Peyer's patch (tissue), 4 donors: Measurements from ENCODE around the gene ANP32B. TPM values are rescaled to one million over a fixed set of nuclear protein-coding genes. Genes with fewer than 3 reads are reported as not detected.
A peak's percentile ranks its signal among the peaks of the same experiment; 100 is the strongest.

Source experiments
- DNase-seq, 3 donors: peaks; one replicate each; pipeline ENCODE4 v3.0.0-alpha.2; 2017 to 2019
- H3K27ac ChIP-seq, 4 donors: fragments of 200-600 bp; sonication (generic); one replicate each; pipeline ENCODE4 v1.5.1; 2016 to 2019
- H3K27me3 ChIP-seq, 2 donors: fragments of 200-600 bp; sonication (generic); one replicate each; pipeline ENCODE4 v1.5.1; 2019
- H3K36me3 ChIP-seq, 3 donors: fragments of 200-600 bp; sonication (generic); one replicate each; pipeline ENCODE4 v1.5.1; 2016 to 2019
- H3K4me1 ChIP-seq, 4 donors: fragments of 200-600 bp; sonication (generic); one replicate each; pipeline ENCODE4 v1.5.1; 2016 to 2019
- H3K4me3 ChIP-seq, 4 donors: fragments of 200-600 bp; sonication (generic); 1 replicate in 3 of 4; 2 replicates in 1 of 4; pipeline ENCODE4 v1.5.1; 2016 to 2019; ENCODE audit warnings: mild to moderate bottlenecking in 1 of 4
- H3K9me3 ChIP-seq, 4 donors: fragments of 200-600 bp; sonication (generic); one replicate each; pipeline ENCODE4 v1.5.1; 2016 to 2019; ENCODE audit warnings: mild to moderate bottlenecking in 1 of 4
- CTCF ChIP-seq, 6 experiments: fragments of 450-650 bp in 4 of 6; fragments of 200-600 bp in 2 of 6; sonication (generic) in 1 of 6; IDR thresholded peaks; one replicate each; pipeline ENCODE4 v1.5.1; 2017 to 2019; ENCODE audit warnings: antibody characterized with exemption in 6 of 6, mild to moderate bottlenecking in 3 of 6, moderate library complexity in 1 of 6
- POLR2A ChIP-seq, 2 donors: fragments of 450-650 bp; IDR thresholded peaks; one replicate each; pipeline ENCODE4 v1.5.1; 2017; ENCODE audit warnings: antibody characterized with exemption in 2 of 2, mild to moderate bottlenecking in 2 of 2, moderate library complexity in 2 of 2
- total RNA-seq, 4 donors: library from RNA; depleted of rRNA; stranded (reverse); fragments of >200 nt; gene quantifications; one replicate each; pipeline ENCODE4 v1.1.0, GENCODE V29; 2016

Gene ANP32B
- total RNA-seq, 4 donors from 2014 or later = 25.4 to 57.8 (median 36.6) TPM

DNA sequence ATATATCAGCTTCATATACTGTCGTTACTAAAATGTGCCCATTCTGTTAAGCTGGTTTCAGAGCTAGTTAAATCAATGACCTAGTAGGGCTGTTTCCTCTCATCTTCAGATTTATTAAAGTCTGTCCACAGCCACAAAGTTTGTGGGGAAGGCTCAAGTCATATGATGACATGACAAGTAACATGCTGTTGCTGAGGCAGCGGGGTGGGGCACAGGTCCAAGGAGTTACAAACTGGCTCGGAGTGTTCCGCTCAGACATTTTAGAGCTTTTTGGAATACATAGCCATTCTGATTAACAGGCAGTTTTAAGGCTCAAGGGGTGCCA, 2.7 kb upstream of the ANP32B start:
- peak in 1 of 3 donors; percentile 56 for DNase-seq
- H3K27ac ChIP-seq = no peak overlapping the region
- no peak for TF ChIP-seq CTCF (IDR thresholded peaks at IDR 0.05)
- TF ChIP-seq POLR2A (IDR thresholded peaks at IDR 0.05) = no peak
- H3K27me3 ChIP-seq = no peaks in the 10 kb centered on the region
- H3K4me3 ChIP-seq = no peak overlapping the region
- H3K9me3 ChIP-seq = no peaks in the 10 kb centered on the region
- peaks cover 3 to 10% (median 5%) of the 10 kb centered on the region in 4 donors for H3K4me1 ChIP-seq
- H3K36me3 ChIP-seq = no peaks in the 10 kb centered on the region

DNA sequence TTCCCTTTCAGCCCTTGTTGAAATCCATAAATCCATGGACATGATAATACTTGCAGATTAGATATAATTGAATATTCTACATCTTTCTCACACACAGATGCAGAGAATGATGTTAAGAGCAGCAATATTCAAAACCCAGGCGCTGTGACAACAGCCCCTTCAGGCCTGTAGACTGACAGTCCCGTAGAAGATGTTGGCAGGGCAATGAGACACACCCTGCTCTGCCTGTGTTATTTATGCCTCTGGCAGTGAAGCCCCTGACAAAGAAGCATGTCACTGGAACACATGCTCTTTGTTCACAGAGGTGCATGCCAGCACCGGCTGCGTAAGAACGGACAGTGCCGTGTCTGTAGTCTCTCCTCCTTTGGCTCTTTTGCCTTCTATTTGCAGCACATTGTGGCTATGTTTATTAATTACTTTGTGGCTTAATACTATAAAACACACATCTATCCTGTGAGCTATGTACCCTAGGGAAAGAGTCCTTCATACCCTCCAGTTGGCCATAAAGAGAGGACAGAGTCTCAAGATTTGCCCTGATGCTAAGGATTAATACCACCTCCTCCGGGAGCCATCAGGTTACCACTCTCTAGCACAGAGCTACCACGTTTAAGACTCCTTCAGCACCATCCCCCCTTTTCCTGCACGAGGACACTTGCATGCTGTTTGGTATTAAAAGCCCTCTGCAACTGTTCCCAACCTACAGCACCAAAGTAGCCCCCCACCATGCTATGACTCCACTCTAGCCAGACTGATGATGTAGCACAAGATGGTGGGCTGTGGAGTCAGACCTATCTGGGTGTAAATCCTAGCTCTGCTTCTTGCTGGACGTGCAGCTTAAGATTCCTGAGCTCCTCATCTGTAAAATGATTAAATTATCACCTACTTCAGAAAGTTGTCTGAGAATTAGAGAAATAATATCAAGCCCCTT, 2.0 kb upstream of the ANP32B start:
- Histone ChIP-seq H3K27me3 (no peaks in the 10 kb centered on the region), H3K4me1 (peaks cover 3 to 17% (median 8%) of the 10 kb centered on the region in 4 donors), H3K27ac (no peak overlapping the region), H3K4me3 (no peak overlapping the region), H3K36me3 (no peaks in the 10 kb centered on the region), H3K9me3 (no peaks in the 10 kb centered on the region)
- no peak for DNase-seq
- TF ChIP-seq CTCF (IDR thresholded peaks at IDR 0.05) = no peak
- no peak for TF ChIP-seq POLR2A (IDR thresholded peaks at IDR 0.05)

DNA sequence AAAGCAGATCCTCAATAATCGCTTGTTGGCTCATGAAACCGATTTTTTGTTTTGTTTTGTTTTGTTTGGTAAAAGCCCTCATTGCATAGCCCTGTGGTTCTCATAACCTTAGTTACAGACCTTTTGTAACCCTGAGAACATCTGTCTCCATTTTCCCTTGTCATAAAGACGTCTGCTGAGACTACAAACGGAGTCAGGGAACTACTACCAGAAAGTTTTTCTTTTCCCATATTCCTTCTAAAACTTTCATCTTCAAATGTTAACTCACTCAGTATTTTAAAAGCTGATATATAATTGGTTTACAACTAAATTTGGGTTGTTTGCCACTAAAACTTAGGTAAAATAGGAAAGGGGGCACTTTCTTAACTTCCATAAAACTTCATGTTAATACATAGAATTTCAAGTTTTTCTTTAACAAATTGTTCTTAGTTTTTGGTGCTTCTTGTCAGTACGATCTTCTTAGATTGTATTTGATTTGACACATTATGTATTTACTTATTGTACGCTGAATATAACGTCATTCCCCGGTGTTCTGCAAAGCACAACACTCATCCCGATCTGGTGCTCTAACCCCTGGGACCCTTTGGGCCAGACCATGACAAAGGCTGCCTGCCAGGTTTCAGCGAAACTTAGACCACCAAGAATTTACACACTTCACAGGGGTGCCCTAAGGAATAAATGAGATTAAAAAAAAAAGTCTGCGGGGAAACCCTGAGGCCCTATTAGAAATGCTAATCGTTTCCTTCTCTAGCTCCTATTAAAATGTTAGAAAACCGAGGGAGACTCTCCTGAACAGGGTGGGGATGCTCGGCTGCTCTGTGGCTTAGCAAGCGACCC, 1.1 kb upstream of the ANP32B start:
- peak overlapping the region; percentile 98 to 100 (median 99) for H3K27ac ChIP-seq
- no peaks in the 10 kb centered on the region for H3K27me3 ChIP-seq
- no peak for DNase-seq
- H3K36me3 ChIP-seq = no peaks in the 10 kb centered on the region
- H3K4me3 ChIP-seq = peak overlapping the region; percentile 89 to 100 (median 98)
- TF ChIP-seq CTCF (IDR thresholded peaks at IDR 0.05) = no peak
- TF ChIP-seq POLR2A (IDR thresholded peaks at IDR 0.05) = no peak
- no peaks in the 10 kb centered on the region for H3K9me3 ChIP-seq
- peaks cover 3 to 20% (median 9%) of the 10 kb centered on the region in 4 donors for H3K4me1 ChIP-seq

- Histone ChIP-seq H3K27me3 (no peaks in the 10 kb centered on the region), H3K4me3 (peak overlapping the region; percentile 89 to 100 (median 98)), H3K9me3 (no peaks in the 10 kb centered on the region), H3K27ac (peak overlapping the region; percentile 98 to 100 (median 99)), H3K36me3 (no peaks in the 10 kb centered on the region), H3K4me1 (peaks cover 3 to 25% (median 12%) of the 10 kb centered on the region in 4 donors)
- TF ChIP-seq CTCF (IDR thresholded peaks at IDR 0.05) = no peak
- no peak for TF ChIP-seq POLR2A (IDR thresholded peaks at IDR 0.05)
- peak; percentile 64 to 82 (median 81) for DNase-seq
Measured at GRCh38 chr9:97983589-97984187, 547 bp downstream of the ANP32B start.
